Nephron progenitor cell (in vitro differentiated cells): ENCODE measurements around the gene CSGALNACT2.

Source experiments
- DNase-seq: peaks from one replicate; pipeline ENCODE4 v3.0.0; 2021
- H3K27ac Mint-ChIP-seq: 2 replicates; pipeline ENCODE4 v1.8.0; 2021; ENCODE audit warnings: mild to moderate bottlenecking, moderate library complexity, mixed read lengths
- H3K27me3 Mint-ChIP-seq: 2 replicates; pipeline ENCODE4 v1.8.0; 2021; ENCODE audit warnings: mild to moderate bottlenecking, low read depth, mixed read lengths; ENCODE audit not compliant: poor library complexity
- H3K36me3 Mint-ChIP-seq: 2 replicates; pipeline ENCODE4 v1.8.0; 2021; ENCODE audit warnings: low read depth, mixed read lengths
- H3K4me1 Mint-ChIP-seq: 2 replicates; pipeline ENCODE4 v1.8.0; 2021; ENCODE audit warnings: mixed read lengths
- H3K4me3 Mint-ChIP-seq: 2 replicates; pipeline ENCODE4 v1.8.0; 2021; ENCODE audit warnings: mild to moderate bottlenecking, moderate library complexity, mixed read lengths
- H3K9me3 Mint-ChIP-seq: 2 replicates; pipeline ENCODE4 v1.8.0; 2021; ENCODE audit warnings: mild to moderate bottlenecking, moderate library complexity, mixed read lengths
- TF ChIP-seq, protein P1 (sequence below): fragments of 200-600 bp; sonication (generic); IDR thresholded peaks from 2 replicates; pipeline ENCODE4 v1.5.0; 2021; ENCODE audit warnings: antibody characterized with exemption

Gene CSGALNACT2

DNA sequence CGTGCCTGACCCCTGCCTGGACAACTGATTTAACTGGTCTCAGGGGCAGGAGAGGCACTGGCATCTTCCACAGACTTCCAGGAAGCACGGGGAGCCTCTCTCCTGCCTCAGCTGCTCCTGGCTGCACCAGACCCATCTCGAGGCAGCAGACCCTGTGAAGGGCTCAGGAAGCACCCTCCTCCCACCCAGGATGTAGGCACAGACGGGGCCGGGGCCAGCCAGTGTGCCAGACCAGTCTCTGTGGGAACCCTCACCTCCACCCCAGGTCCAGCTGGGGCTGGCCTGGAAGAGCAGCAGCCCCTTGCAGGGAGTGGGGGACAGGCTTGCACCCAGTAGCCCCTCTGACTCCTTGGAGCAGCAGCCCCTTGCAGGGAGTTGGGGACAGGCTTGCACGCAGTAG is 72.3 kb downstream of the CSGALNACT2 start:
- DNase-seq, result no peak
- TF ChIP-seq, protein P1, sequence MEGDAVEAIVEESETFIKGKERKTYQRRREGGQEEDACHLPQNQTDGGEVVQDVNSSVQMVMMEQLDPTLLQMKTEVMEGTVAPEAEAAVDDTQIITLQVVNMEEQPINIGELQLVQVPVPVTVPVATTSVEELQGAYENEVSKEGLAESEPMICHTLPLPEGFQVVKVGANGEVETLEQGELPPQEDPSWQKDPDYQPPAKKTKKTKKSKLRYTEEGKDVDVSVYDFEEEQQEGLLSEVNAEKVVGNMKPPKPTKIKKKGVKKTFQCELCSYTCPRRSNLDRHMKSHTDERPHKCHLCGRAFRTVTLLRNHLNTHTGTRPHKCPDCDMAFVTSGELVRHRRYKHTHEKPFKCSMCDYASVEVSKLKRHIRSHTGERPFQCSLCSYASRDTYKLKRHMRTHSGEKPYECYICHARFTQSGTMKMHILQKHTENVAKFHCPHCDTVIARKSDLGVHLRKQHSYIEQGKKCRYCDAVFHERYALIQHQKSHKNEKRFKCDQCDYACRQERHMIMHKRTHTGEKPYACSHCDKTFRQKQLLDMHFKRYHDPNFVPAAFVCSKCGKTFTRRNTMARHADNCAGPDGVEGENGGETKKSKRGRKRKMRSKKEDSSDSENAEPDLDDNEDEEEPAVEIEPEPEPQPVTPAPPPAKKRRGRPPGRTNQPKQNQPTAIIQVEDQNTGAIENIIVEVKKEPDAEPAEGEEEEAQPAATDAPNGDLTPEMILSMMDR, result no peak
- no peaks in the 10 kb centered on the region for H3K36me3 Mint-ChIP-seq
- H3K4me3 Mint-ChIP-seq, result no peak overlapping the region
- no peak overlapping the region for H3K27ac Mint-ChIP-seq
- peaks cover 3% of the 10 kb centered on the region for H3K27me3 Mint-ChIP-seq
- H3K9me3 Mint-ChIP-seq, result no peaks in the 10 kb centered on the region
- peaks cover 10% of the 10 kb centered on the region for H3K4me1 Mint-ChIP-seq

DNA sequence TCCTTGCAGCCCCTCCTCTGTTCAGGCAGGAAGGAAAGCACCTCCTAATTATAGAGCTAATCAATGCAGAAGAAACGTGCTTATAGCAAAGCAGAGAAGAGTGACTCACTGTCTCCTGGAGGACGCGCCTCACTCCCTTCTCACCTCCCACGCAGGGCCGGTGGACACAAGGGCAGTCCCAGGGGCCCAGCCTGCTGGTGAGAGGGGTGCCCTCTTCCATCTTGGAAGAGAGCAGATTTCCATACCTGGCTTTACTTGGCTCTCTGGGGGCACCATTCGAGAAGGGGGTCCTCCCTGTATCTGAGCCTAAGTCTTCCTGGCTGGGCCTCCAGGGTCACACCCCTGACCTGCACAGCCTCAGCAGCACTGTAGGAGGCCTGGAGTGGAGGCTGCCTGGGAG is 72.8 kb downstream of the CSGALNACT2 start:
- H3K4me1 Mint-ChIP-seq, result peaks cover 10% of the 10 kb centered on the region
- H3K27me3 Mint-ChIP-seq, result peaks cover 3% of the 10 kb centered on the region
- TF ChIP-seq, protein P1, result no peak
- H3K36me3 Mint-ChIP-seq, result no peaks in the 10 kb centered on the region
- H3K9me3 Mint-ChIP-seq, result no peaks in the 10 kb centered on the region
- no peak overlapping the region for H3K4me3 Mint-ChIP-seq
- no peak for DNase-seq
- H3K27ac Mint-ChIP-seq, result no peak overlapping the region

DNA sequence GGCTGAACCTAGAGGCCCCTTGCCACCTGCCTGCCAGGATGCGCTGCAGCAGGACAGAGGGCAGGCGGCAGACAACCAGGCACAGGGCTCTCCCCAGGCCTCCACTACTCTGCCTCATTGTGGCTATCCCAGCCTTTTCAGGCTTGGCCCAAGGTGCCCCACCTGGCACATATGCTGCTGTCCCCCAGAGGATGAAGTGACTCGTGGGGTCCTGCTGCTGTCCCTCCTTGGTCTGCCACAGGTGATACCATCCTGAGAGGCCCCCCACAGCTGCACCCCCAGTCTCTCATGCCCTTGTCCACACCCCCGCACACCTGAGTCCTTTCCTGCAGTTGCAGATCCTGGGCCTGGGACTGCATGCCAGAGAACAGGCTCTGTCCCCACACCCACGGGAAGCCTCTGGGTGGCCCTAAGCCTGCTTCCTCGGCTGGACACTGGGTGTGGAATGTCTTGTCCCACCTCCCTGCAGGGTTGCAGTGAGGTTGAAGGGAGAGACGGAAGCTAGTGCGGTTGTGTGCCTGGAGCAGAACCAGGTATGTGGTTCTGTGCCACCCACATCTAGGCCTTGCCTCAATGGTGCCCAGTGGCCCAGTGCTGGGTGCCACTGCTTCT is 73.3 kb downstream of the CSGALNACT2 start:
- DNase-seq, result no peak
- Mint-ChIP-seq H3K4me3 (no peak overlapping the region), H3K4me1 (peaks cover 10% of the 10 kb centered on the region), H3K36me3 (no peaks in the 10 kb centered on the region), H3K9me3 (no peaks in the 10 kb centered on the region), H3K27me3 (peaks cover 3% of the 10 kb centered on the region), H3K27ac (no peak overlapping the region)
- TF ChIP-seq, protein P1, result no peak

DNA sequence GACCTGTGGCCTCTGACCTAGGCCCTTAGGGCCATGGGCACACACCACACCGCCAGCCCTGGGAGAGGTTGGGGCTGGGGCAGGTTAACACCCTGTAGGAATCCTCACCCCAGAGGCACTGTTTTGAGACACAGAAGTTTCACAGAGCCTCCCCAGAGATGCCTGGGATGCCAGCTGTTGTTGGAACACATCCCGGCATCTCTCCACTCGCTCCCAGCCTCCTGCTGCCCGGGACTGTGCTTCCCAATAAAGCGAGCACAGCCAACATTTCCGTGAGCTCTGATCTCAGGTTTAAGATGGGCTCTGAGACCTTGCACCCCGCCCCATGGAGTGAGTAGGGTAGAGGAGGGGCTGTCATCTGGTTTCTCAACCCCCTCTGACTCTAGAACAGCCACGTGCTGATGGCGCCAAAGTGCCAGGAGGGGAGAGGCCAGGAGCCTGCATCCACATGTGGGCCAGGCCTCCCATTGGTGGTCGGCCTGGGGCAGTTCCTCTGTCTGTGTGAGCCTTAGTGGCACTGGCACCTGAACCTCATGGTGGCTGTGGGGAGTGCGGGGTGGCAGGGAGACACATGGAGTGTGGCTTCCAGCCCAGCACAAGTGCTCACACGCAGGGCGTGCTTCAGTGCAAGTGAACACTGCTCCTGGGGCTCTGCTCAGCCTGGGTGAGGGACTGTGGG is 73.9 kb downstream of the CSGALNACT2 start:
- Mint-ChIP-seq H3K9me3 (no peaks in the 10 kb centered on the region), H3K36me3 (no peaks in the 10 kb centered on the region), H3K27ac (no peak overlapping the region), H3K27me3 (peaks cover 3% of the 10 kb centered on the region), H3K4me3 (no peak overlapping the region), H3K4me1 (peaks cover 10% of the 10 kb centered on the region)
- DNase-seq, result no peak
- TF ChIP-seq, protein P1, result no peak

DNA sequence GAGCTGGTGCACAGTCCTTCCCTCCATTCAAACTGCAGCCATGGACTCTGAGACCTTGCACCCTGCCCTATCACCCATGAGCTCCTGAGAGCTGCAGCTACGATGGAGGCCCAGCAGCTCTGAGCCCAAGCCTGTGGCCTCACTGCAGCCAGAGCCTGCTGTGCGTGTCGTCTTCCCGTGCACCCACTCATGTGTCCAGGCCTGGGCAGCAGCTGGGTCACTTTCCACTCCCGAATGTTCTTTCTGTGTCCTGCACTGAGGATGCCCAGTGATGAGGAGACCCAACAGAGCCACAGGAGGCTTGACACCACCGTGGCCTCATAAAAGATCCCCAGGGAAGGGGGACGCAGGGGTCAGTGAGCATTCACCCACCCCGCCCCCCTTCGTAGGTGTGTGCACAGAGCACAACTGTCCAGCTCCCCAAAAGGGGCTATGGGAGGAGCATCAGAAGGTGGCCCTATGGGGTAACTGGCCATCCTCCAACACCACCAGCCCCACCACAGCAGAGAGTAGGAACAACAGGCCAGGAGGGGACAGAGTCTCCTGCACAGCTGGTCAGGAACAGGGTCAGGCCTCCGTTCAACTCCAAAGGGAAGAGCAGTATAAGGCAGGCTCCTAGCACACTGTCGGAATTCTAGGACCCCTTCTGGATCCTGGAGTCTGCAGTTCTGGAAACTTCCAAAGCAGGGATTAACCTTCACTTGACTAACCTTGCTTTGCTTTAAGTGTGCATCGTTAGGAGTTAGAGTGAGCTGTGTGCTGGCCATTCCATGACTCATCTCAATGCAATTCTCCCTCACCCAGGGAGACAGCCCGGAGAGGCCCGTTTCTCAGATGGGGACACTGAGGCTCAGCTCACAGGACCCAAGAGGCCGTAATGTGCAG is 76.1 kb downstream of the CSGALNACT2 start:
- Mint-ChIP-seq H3K27ac (no peak overlapping the region), H3K36me3 (no peaks in the 10 kb centered on the region), H3K4me3 (no peak overlapping the region), H3K4me1 (peaks cover 10% of the 10 kb centered on the region), H3K27me3 (peaks cover 7% of the 10 kb centered on the region), H3K9me3 (no peaks in the 10 kb centered on the region)
- TF ChIP-seq, protein P1, result no peak
- no peak for DNase-seq
